ENCODE measurements around the gene PDCD6IP.

- TF ChIP-seq CTCF (IDR thresholded peaks at IDR 0.05; ENCODE audit: low read length) (no peak), EZH2 (optimal IDR thresholded peaks at IDR 0.05; ENCODE audit: low read depth, low read length) (no peak), EZH2phosphoT487 (IDR thresholded peaks at IDR 0.05; ENCODE audit: low read length) (no peak)
These were observed 41.7 kb downstream of the PDCD6IP start for GRCh38 chr3:33840179-33840578.

Data from MM.1S (cell line).